ENCODE data around the gene SLC25A42.
"Not testable (repeated sequence)": the region's sequence is repeated elsewhere in the genome, so short reads cannot be mapped to it uniquely, and the experiment has no call there.

SLC25A42 gene

GRCh38 chr19:19135713-19136112 is 71.9 kb downstream of the SLC25A42 start:
- DNase-seq = not testable (repeated sequence)

- no peak for DNase-seq
These were observed 73.8 kb downstream of the SLC25A42 start for GRCh38 chr19:19137556-19138108.

- DNase-seq = peak; percentile 97 to 98 (median 98)
These were observed 74.6 kb downstream of the SLC25A42 start, which contains the start of gene TMEM161A for GRCh38 chr19:19138109-19138981. TSS of gene TMEM161A (minus strand) at chr19:19138478. CDS start at chr19:19138428, 50 bp downstream.

- no peak for DNase-seq
These were observed 76.1 kb downstream of the SLC25A42 start for GRCh38 chr19:19139876-19140229.

GRCh38 chr19:19140476-19140875 is 76.7 kb downstream of the SLC25A42 start:
- DNase-seq = no peak

DNA sequence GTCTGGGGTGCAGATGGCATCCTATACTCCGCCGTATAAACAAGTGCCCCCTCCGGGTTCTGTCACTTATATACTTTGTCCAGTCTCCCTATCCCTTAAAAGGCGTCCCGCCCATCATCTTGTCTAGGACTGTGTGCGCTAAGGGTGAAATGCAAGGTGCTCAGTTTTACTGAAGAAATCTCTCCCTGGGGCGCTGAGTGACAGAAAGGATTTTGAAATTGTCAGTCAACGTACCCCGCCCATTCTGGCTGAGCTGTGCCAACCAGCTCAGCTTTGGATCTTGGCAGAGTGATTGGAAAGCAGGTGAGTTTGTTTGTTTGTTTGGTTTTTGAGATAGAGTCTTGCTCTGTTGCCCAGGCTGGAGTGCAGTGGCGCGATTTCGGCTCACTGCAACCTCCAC is 78.6 kb downstream of the SLC25A42 start:
- DNase-seq = no peak

DNA sequence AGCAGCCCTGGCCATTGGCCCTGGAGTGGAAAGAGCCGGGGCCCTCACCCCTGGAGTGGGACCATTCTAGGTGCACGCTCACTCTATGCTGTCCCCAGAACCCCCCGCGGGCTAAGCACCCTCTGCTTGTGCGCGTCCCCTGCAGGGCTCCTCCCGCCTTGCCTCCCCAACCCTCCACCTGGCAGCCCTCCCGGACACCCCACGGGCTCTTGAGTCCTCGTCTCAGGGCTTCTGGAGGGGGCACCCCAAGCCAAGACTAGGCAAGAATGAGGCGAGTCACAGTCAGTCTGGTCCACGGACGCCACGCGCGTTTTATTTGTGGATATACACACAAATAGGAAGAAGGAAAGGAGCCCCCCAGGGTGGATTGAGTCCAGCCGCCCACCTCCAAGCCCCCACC is 81.5 kb downstream of the SLC25A42 start:
- no peak for DNase-seq

DNA sequence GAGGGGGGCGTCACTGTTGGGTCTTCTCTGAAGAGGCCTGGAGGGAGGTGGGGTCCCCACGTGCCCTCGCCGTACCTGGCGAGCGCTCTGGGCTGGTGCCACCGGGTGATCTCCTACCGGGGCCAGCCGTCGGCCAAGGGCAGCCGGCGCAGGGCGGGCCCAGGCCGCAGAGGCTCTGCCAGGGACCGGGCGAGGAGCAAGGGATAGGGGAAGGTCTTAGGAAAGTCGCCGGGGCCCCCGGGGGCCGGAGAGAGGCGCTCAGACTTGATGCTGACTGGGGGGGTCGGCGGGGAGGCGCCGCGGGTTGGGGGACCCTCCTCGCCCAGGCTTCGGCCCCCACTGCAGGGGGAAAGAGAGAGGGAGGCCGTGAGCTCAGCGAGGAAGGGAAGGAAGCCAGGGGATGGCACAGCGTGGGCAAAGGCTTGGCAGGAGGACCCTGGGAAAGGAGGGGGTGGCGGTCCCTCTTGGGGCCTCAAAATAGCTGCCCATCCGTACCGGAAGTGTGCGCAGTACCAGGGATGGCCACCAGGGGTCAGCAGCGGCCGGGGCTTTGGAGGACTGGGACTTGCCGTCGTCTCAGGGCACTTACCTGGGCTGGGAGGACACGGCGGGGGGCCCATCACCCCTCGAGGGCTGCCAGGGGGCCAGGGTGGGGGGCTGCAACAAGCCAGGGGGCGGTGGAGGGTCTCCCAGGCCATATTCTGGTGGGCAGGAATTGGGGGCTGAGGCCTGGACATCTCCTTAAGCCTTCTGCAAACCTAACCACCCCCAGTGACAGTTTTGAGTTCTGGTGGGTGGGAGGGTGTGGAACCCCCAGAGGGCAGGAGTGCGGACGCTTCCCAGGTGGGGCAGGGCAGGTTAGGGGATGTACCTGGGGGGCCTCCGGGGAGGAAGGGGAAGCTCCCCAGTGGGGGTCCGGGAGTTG is 82.2 kb downstream of the SLC25A42 start:
- peak; percentile 70 to 91 (median 80) for DNase-seq

DNA sequence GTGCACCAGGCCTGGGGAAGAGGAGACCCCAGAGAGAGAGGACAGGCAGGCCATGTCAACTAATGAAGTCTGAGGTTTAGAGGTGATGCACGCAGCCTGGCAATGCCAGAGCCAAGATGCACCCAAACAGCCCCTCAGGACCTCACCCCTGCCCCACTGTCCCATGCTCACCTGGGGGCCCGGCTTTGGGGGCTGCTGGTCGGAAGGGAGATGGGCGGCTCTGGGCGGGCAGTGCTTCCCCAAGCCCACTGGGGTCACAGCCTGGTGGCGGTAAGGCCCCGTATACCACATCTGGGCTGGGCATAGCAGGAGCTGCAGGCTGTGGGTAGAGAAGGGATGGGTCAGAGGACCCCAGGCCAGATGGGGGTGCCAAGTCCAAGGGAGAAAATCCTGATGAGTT is 83.1 kb downstream of the SLC25A42 start:
- DNase-seq = no peak

DNA sequence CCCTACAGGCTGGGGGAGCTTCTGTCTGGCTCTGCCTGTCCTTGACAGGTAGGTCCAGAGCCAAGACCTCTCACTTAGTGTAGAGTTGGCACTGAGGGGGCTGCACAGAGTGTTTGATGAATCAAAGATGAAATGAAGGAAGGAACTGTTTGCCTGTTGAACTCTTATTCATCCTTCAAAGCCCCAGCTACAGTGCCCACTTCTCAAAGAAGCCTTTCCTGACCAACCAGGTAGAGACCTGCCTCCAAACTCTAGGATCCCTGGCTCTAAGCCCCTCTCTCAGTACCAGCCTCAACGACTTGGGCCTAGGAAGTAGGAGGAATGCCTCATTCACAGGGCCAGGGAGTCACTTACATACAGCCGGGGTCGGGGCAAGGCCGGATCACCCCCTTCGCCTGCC is 83.5 kb downstream of the SLC25A42 start:
- DNase-seq = no peak

- DNase-seq = not testable (repeated sequence)
These were observed 84.7 kb downstream of the SLC25A42 start for GRCh38 chr19:19148504-19148903.

- DNase-seq = no peak
These were observed 85.6 kb downstream of the SLC25A42 start for GRCh38 chr19:19149435-19149834.

DNA sequence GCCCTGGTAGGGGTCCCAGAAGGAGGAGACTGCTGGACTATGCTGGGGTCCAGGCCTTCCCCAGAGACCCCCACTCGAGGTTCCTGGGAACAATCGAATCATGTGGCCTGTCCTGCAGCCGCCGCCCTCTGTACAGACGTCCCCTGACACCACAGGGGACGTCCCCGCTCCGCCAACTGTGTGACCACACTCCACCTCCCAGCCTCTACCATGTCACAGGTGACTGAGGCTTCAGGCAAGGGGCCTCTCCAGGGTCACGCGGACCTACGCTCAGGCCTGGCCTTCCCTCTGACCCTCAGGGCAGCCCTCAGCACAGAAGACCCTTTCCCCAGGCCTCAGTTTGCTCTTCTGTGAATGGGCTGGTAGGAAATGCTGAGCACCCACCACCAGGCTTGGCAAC is 87.6 kb downstream of the SLC25A42 start:
- no peak for DNase-seq

DNA sequence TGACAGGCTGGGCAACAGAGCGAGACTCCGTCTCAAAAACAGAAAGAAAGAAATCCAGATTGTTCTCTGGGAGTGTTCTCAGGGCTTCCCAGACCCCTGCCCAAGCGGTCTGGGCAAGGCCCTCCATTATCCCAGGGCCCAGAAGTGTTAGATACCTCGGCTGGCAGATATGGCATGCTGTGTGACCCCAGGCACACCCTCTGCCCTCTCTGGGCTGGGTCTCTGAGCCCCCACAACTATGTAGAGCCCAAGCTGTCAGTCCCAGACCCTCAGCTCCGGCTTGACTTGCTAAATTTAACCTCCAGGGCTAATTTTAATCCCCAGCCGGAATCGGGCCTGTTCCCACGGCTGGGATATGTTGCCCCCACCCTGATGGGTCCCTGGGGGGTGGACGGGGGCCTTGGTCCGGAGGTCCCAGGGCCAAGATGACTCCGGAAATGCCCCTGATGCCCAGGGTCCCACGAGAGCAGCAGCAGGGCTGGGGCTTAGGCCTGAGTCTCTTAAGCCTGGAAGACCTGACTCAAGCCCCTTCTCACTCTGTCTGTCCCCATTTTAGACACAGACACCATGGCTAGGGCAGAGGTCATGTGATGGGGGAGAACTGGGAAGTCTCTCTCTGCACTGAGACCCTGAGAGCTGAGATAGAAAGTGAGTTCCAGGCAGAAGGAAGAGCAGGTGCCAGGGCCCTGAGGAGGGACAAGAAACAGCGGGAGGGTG is 89.0 kb downstream of the SLC25A42 start:
- no peak for DNase-seq

GRCh38 chr19:19154768-19155494 is 91.1 kb downstream of the SLC25A42 start:
- DNase-seq = no peak

DNA sequence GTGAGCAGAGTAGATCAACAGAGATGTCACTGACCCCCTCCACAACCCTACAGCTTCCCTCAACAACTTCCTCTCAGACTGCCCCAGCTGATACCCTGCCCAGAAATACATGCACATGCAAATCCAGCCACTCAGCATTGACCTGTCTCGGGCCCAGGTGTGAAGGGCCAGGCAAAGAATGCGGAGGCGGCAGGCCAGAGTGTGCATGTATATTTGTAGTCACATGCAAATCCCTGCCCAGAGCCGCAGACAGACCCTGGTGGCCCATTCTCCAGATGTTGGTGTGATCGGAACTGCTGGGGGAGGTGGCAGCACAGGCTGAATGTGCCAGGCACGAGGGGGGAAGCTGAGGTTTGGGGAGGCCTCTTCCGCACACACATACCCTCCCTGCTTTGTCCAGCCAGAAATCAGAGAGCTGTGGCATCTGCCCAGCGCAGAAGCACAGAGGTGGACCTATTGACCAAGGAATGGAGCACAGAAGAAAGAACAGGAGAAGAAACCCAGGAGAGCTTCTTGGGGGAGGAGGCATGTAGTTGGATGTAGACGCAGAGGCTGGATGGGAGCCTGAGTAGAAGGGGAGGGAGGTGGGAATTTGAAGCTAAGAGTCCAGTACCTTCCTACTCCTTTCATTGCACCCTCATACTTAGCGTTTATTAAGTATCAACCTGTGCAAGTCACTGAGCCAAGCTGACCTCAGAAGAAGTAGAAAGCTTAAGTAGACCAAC is 91.9 kb downstream of the SLC25A42 start:
- no peak for DNase-seq

GRCh38 chr19:19157808-19158207 is 94.0 kb downstream of the SLC25A42 start:
- DNase-seq = no peak

GRCh38 chr19:19159534-19159933 is 95.7 kb downstream of the SLC25A42 start:
- DNase-seq = no peak

DNA sequence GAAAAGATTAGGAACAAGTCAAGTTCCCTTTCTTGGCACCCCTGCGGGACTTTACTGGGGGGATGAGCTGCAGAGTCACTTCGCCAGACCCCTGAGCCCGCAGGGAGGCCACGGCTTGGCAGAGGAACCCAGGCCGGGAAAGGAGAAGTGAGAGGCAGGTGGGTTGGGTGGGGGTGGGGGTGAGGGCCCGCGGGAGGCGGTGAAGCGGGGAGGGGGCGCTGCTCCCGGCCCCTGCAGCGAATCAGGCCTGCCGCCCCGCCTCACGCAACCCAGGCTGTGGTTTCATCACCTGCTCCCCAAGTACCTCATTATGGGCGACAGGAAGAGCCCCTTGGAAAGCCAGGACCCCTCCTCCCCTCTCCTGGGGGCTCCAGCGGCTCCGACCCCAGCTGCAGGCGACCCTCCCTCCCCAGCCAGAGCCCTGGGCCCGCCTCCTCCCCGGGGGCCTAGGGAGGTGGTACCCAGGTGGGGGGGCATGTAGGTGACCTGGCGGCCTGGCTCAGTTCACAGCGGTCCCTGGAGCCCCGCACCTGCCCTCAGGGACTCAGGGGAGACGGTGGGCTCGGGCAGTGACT is 96.8 kb downstream of the SLC25A42 start:
- DNase-seq = peak in 1 of 4 experiments; percentile 25

DNA sequence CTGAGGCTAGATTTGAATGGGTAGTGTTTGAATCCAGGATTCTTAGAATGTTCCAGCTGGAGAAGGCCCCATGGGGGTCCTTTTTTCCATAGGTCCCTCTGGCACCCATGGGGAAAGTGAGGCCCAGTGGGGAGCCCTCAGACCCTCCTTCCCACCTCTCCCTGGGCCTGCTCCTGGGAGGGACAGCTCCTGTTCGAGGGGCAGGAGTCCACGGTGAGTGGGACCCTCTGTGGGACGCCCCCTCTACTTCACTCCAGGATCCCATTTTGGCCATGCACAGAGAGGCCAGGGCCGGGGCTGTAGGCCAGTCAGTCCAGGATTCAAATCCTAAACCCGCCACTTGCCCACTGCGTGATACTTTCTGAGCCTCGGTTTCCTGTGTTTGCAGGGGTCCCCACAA is 98.7 kb downstream of the SLC25A42 start:
- DNase-seq = no peak
